ENCODE data around the gene ACAD9. TPM values are rescaled to one million over a fixed set of nuclear protein-coding genes. Genes with fewer than 3 reads are reported as not detected.
"Not testable (repeated sequence)": the region's sequence is repeated elsewhere in the genome, so short reads cannot be mapped to it uniquely, and the experiment has no call there.

Gene ACAD9
- total RNA-seq, 1 experiment from 2014 or later, result 46.5 TPM

DNA sequence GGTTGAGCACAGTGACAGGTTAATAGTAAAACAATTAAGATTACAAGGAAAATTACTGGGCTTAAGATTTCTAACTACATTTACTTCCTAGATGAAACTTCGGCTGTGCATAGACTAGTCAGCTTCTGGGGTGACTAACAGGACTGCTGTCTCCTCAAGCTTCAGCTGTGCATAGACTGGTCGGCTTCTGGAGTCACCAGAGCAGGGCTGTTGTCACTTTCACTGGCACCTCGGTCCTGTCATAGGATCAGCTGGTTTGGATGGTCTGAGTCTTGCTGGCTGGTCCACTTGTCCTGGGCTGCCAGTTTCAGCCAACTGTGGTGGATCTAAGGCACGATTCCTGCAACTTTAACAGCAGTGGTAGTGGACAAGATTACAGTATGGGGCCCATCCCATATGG is 23.9 kb upstream of the ACAD9 start:
- DNase-seq (ENCODE audit: low spot score), result no peak
- in situ Hi-C loops (cut with HindIII; ENCODE audit: low sequenced_read_pairs), result no loop called here

- no peak for DNase-seq (ENCODE audit: low spot score)
- in situ Hi-C loops (cut with HindIII; ENCODE audit: low sequenced_read_pairs), result no loop called here
These were observed 21.3 kb upstream of the ACAD9 start for GRCh38 chr3:128858167-128858566.

- in situ Hi-C loops (cut with HindIII; ENCODE audit: low sequenced_read_pairs), result no loop called here
- DNase-seq (ENCODE audit: low spot score), result no peak
These were observed 19.8 kb upstream of the ACAD9 start for GRCh38 chr3:128859630-128860029.

DNA sequence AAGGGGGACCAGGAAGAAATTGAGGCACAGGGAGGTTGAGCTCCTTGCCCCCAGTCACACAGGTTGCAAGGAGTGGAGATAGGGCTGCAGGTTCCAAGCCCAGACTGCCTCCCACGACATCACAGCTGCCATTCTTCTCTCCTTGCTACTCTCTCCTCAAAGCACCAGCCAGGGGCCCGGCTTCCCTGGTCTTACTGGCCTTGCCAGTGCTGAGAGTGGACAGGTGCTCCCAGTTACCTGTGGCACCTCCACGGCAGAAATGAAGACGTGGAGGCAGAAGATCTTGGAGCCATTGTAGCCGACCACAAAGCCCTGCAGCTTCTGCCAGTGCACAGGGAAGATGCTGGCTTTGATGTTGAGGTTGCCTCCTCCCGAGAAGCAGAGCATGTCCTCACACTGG is 17.9 kb upstream of the ACAD9 start:
- no peak for DNase-seq (ENCODE audit: low spot score)
- in situ Hi-C loops (cut with HindIII; ENCODE audit: low sequenced_read_pairs), result no loop called here

- no peak for DNase-seq (ENCODE audit: low spot score)
- in situ Hi-C loops (cut with HindIII; ENCODE audit: low sequenced_read_pairs), result no loop called here
These were observed 15.9 kb upstream of the ACAD9 start for GRCh38 chr3:128863560-128863959.

DNA sequence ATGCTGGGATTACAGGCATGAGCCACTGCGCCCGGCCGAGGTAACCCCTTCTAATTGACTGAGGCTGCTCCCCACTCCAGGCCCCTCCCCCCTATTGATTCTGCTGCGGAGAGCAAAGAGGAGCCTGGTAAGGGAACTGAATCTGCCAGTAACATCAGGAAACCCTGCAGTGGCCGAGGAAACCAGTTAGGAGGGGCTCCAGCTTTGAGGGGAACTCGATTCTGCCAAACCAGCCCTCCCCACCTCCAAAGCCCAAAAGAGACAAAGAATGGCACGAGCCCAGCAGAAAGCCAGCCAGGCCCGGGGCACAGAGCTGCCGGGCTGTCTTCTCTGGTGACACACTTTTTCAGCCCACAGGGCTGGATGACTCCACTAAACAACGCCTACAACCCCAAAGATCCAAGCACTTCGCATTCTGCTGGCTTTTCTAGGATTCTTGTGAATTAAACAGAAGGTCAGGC is 15.0 kb upstream of the ACAD9 start:
- DNase-seq (ENCODE audit: low spot score), result peak; percentile 88
- in situ Hi-C loops (cut with HindIII; ENCODE audit: low sequenced_read_pairs), result no loop called here

DNA sequence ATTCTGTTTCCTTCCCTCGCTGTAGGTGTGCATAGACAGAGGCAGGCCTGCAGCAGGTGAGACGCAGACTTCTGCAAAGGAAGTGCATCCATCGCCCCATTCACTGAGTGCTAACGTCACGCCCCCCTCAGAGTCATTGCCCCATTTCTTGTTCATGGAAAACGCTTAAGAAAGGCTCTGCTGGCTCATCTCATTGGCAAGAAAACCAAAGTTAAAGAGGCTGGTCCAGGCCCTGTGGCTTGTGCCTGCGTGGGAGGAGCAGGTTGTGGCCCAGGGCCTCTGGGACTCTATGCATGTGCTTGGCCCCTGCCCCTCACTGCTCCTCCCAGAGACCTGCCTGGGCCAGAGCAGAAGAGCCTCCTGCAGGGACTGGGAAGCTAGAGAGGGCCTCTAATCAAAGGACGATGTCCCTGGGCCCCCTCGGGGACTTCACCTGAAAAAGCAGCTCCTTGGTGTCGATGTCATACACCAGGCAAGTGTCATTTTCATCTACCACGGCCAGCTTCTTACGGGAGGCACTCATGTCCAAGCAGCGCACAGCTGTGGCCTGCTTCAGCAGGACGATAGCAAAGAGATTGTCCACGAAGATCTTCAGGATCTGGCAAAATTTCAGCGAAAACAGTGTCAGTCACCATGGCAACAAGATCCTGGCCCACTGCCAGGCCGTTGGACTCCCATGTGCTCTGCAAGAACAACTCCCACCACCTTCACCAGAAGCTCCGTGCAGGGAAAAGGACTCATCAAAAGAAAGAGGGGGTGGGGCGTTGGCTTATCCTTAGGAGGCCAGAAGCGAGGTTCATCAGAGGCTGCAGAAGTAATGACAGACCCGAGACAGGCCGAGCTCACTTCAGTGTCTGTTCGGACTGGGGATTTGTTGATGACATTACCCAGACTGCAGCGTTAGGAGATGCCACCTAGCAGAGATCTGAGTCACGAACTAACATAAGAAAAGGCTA is 14.3 kb upstream of the ACAD9 start:
- in situ Hi-C loops (cut with HindIII; ENCODE audit: low sequenced_read_pairs), result not testable (repeated sequence)

DNA sequence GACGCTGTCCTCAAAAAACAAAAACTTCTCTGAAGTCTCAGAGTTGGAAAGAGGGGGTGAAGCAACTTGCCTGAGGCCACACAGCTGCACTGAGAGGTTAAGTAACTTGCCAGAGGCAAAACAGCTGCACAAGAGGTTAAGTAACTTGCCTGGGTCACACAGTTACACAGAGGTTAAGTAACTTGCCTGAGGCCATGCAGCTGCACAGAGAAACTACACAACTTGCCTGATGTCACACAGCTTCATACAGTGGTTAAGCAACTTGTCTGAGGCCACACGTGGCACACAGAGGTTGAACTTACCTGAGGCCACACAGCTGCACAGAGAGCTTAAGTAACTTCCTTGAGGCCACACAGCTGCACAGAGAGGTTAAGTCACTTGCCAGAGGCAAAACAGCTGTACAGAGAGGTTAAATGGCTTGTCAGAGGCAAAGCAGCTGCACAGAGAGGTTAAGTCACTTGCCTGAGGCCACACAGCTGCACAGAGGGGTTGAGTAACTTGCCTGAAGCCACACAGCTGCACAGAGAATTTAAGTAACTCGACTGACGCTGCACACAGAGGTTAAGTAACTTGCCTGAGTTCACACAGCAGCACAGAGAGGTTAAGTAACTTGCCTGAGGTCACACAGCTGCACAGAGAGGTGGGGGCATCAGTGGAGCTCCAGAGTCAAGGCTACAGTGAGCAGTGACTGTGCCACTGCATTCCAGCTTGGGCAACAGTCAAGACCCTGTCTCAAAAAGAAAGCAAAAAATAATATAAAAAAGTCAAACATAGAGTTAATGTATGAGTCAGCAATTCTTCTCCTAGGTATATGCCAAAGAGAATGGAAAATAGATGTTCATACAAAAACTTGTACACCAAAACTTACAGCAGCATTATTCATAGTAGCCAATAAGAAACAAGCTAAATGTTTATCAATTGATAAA is 12.0 kb upstream of the ACAD9 start:
- in situ Hi-C loops (cut with HindIII; ENCODE audit: low sequenced_read_pairs), result no loop called here
- DNase-seq (ENCODE audit: low spot score), result no peak

More for the DNA sequence above, 14.3 kb upstream of the ACAD9 start:
- peak; percentile 75 for DNase-seq (ENCODE audit: low spot score)

DNA sequence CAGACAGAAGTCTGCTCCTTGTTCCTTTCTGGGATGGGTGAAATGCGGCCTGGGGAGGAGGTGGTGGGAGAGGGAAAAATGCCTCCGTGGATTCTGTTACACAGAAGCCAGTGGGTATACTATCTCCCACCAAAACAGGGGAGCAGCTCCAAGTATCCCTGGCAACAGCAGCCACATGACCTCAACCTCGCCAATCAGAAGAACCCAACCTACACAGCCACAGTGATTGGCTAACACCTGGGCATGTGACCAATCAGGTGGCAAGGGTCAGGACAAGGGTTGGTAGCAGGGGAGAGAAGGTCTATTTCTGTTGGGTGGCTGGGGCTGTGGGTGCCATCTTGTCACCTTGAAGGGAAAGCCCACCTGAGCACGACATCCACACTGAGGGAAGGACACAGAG is 9.1 kb upstream of the ACAD9 start:
- in situ Hi-C loops (cut with HindIII; ENCODE audit: low sequenced_read_pairs), result no loop called here
- DNase-seq (ENCODE audit: low spot score), result no peak

DNA sequence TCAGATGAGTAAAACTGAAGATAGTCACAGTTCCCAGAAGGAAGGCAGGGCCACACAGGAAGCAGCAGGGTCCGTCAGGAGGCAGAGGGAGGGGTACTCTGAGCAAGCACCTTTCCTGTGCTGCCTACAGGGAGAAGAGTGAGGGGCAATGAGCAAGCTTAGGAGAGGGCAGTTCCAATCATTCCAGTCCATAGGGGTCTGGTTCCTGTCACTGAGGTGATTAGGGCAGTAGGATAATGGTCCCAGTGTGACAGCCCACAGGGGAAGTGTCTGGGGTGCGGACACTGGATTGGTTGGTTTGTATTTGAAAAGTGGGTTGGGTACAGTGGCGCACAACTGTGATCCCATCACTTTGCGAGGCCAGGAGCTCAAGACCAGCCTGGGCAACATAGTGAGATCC is 7.1 kb upstream of the ACAD9 start:
- in situ Hi-C loops (cut with HindIII; ENCODE audit: low sequenced_read_pairs), result no loop called here
- no peak for DNase-seq (ENCODE audit: low spot score)

DNA sequence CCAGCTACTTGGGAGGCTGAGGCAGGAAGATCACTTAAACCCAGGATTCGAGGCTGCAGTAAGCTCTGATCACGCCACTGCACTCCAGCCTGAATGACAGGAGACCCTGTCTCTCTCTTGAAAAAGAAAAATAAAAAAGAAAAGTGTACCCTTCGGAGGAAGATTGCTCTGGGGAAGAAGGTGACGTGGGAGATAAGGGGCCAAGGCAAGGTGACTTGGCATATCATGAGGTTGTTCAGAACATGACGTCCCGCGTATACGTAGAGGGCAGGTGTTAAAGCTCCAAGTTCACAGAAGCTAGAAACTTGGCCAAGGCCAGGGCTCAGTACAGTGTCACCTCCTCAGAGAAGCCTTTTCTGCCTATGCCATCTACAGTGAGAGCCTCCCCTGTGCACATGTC is 6.7 kb upstream of the ACAD9 start:
- in situ Hi-C loops (cut with HindIII; ENCODE audit: low sequenced_read_pairs), result no loop called here
- no peak for DNase-seq (ENCODE audit: low spot score)

DNA sequence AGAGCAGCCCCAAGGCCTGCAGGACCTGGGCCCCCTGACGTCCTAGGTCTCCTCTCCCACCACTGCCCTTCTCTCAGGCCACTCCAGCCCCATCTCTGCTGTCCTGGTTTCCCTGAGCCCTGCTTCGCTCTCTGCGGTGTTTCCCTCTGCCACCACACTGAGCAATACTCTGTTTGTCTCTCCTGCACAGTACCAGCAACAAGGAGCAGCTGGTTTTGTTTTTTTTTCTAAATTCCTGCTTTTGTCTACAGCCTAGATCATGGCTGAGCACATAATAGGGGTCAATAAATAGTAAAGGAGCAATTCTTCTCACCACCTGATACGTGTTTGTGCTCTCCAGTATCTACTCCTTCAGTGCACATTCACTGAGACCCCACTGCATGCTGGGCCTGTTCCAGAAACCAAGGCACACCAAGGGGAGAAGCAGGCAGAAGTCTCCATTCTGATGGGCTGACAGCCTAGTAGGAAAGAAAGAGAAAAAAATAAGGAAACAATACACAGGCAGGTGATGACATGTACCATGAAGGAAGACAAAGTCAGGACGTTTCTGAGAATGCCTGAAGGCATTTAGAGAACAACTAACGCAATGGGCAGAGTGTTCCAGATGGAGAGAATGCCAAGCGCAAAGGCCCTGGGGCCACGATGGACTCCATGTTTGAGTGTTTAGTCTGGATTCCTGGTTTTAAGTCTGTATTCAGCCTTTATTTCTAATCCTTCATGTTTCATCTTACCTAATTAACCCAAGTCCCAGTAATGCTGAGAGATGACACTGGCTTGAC is 6.0 kb upstream of the ACAD9 start:
- no peak for DNase-seq (ENCODE audit: low spot score)
- in situ Hi-C loops (cut with HindIII; ENCODE audit: low sequenced_read_pairs), result no loop called here

- in situ Hi-C loops (cut with HindIII; ENCODE audit: low sequenced_read_pairs), result no loop called here
- DNase-seq (ENCODE audit: low spot score), result no peak
These were observed 4.8 kb upstream of the ACAD9 start for GRCh38 chr3:128874481-128875180.

- peak; percentile 59 for DNase-seq (ENCODE audit: low spot score)
These were observed 3.8 kb upstream of the ACAD9 start for GRCh38 chr3:128875556-128876120.

GRCh38 chr3:128878011-128878457 is 1.4 kb upstream of the ACAD9 start:
- DNase-seq (ENCODE audit: low spot score), result no peak

More at GRCh38 chr3:128875556-128876120, 3.8 kb upstream of the ACAD9 start:
- in situ Hi-C loops (cut with HindIII; ENCODE audit: low sequenced_read_pairs), result no loop called here

DNA sequence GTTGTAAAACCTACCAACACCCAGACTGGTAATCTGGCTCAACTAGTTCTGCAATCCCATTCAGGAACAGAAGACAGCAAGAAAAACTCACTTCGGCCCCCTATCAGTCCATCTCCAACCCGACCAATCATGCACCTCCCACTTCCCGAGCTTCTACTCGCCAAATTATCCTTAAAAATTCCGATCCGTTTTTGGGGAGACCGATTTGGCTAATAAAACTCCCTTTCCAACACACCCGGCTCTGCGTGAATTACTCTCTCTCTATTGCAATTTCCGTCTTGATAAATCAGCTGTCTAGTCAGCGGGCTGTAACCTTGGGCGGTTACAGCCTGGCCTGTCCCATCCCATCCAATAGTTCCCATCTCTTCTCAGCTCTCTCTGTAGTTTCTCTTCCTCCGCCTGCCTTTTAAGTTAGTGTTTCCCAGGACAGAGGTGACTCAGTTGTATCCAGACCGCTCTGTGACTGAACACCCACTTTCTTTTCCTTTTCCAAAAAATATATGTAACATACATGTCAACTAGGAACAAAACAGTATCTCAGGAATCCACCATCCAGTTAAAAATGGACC is 780 bp upstream of the ACAD9 start:
- DNase-seq (ENCODE audit: low spot score), result no peak
- in situ Hi-C loops (cut with HindIII; ENCODE audit: low sequenced_read_pairs), result no loop called here

More at GRCh38 chr3:128878011-128878457, 1.4 kb upstream of the ACAD9 start:
- in situ Hi-C loops (cut with HindIII; ENCODE audit: low sequenced_read_pairs), result no loop called here

GRCh38 chr3:128879991-128880390 is 571 bp downstream of the ACAD9 start:
- DNase-seq (ENCODE audit: low spot score), result peak; percentile 16
- in situ Hi-C loops (cut with HindIII; ENCODE audit: low sequenced_read_pairs), result no loop called here

DNA sequence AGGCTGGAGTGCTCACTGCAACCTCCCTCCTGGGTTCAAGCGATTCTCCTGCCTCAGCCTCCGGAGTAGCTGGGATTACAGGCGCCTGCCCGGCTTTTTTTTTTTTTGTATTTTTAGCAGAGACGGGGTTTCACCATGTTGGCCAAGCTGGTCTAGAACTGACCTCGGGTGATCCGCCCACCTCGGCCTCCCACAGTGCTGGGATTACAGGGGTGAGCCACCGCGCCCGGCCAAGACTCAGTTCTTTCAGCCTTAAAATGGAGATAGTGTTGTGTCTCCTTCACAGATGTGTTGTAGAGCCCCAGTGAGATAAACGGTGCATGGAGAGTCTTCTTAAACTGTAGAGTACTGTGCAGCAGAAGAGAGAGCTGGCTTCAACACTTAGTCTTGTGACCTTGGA is 1.0 kb downstream of the ACAD9 start:
- in situ Hi-C loops (cut with HindIII; ENCODE audit: low sequenced_read_pairs); DNase-seq (ENCODE audit: low spot score): not testable (repeated sequence)
